Esophagus mucosa (tissue), 1 donor: ENCODE measurements around the gene POU5F2. TPM values are rescaled to one million over a fixed set of nuclear protein-coding genes. Genes with fewer than 3 reads are reported as not detected.

Experiments
- ATAC-seq: fragments of 200-7000 bp; cut with Tn5 transposase; one replicate; pipeline ENCODE4 v1.9.1; 2020
- total RNA-seq: library from RNA; stranded (reverse); gene quantifications from one replicate; pipeline ENCODE4 v1.2.4, GENCODE V29; 2023
- donor health status: DM: yes; HTN: yes; CAD: no.

The POU5F2 gene
- total RNA-seq, 1 donor from 2014 or later: 0.80 TPM

- no peak for ATAC-seq
Measured at GRCh38 chr5:93715761-93716160, 25.6 kb downstream of the POU5F2 start.

GRCh38 chr5:93715327-93715726 lies 26.1 kb downstream of the POU5F2 start:
- no peak for ATAC-seq

- no peak for ATAC-seq
Measured at GRCh38 chr5:93708442-93708841, 33.0 kb downstream of the POU5F2 start.

GRCh38 chr5:93705896-93706295 lies 35.5 kb downstream of the POU5F2 start:
- no peak for ATAC-seq

GRCh38 chr5:93704996-93705395 lies 36.4 kb downstream of the POU5F2 start:
- no peak for ATAC-seq

- no peak for ATAC-seq
Measured at GRCh38 chr5:93691997-93692396, 49.4 kb downstream of the POU5F2 start.

Other genes starting within 250 kb of the POU5F2 start
- gene NR2F1-AS1, start 160.4 kb downstream of the POU5F2 start, total RNA-seq: 0.84 TPM
- gene NR2F1, start 158.4 kb downstream of the POU5F2 start, total RNA-seq: 2.7 TPM